BE2C (cell line): ENCODE measurements around the gene GCSH.

Experiments used
- DNase-seq: peaks from one replicate; pipeline ENCODE4 v3.0.0-alpha.2; 2020
- H3K27me3 ChIP-seq: fragments of 250-450 bp; sonication (Bioruptor Pico); 2 replicates; pipeline ENCODE4 v1.5.1; 2020; ENCODE audit warnings: mild to moderate bottlenecking
- H3K36me3 ChIP-seq: fragments of 250-450 bp; sonication (Bioruptor Pico); 2 replicates; pipeline ENCODE4 v1.5.1; 2020; ENCODE audit warnings: mild to moderate bottlenecking
- H3K4me1 ChIP-seq: fragments of 250-450 bp; sonication (Bioruptor Pico); 2 replicates; pipeline ENCODE4 v1.5.1; 2020
- H3K4me3 ChIP-seq: 2 replicates; pipeline ENCODE4 v1.5.1; 2011; ENCODE audit warnings: low read depth, low read length
- H3K9me3 ChIP-seq: fragments of 250-450 bp; sonication (Bioruptor Pico); 2 replicates; pipeline ENCODE4 v1.5.1; 2020
- CTCF ChIP-seq: IDR thresholded peaks from 2 replicates; pipeline ENCODE4 v1.5.1; 2012; ENCODE audit warnings: mild to moderate bottlenecking, low read depth, low read length

The GCSH gene

GRCh38 chr16:81137754-81138153 is 41.6 kb upstream of the GCSH start:
- Histone ChIP-seq H3K27me3 (no peaks in the 10 kb centered on the region), H3K9me3 (no peaks in the 10 kb centered on the region), H3K4me1 (no peaks in the 10 kb centered on the region), H3K36me3 (no peaks in the 10 kb centered on the region), H3K4me3 (no peak overlapping the region)
- no peak for TF ChIP-seq CTCF
- no peak for DNase-seq

- H3K36me3 ChIP-seq: no peaks in the 10 kb centered on the region
- no peak for TF ChIP-seq CTCF
- no peaks in the 10 kb centered on the region for H3K4me1 ChIP-seq
- H3K9me3 ChIP-seq: no peaks in the 10 kb centered on the region
- DNase-seq: no peak
- H3K4me3 ChIP-seq: no peak overlapping the region
- H3K27me3 ChIP-seq: no peaks in the 10 kb centered on the region
Measured at GRCh38 chr16:81136390-81137335, 40.5 kb upstream of the GCSH start.

- peaks cover 7% of the 10 kb centered on the region; the same call in 1 of the 2 replicates for H3K27me3 ChIP-seq
- H3K4me1 ChIP-seq: no peaks in the 10 kb centered on the region
- no peak overlapping the region for H3K4me3 ChIP-seq
- no peaks in the 10 kb centered on the region for H3K9me3 ChIP-seq
- TF ChIP-seq CTCF: no peak
- no peaks in the 10 kb centered on the region for H3K36me3 ChIP-seq
- no peak for DNase-seq
Measured at GRCh38 chr16:81130126-81130525, 33.9 kb upstream of the GCSH start.

- no peak for TF ChIP-seq CTCF
Measured at GRCh38 chr16:81128726-81129524, 32.7 kb upstream of the GCSH start.

GRCh38 chr16:81127051-81127450 is 30.9 kb upstream of the GCSH start:
- no peak for TF ChIP-seq CTCF
- no peaks in the 10 kb centered on the region for H3K9me3 ChIP-seq
- H3K27me3 ChIP-seq: peaks cover 7% of the 10 kb centered on the region; the same call in 1 of the 2 replicates
- H3K4me1 ChIP-seq: no peaks in the 10 kb centered on the region
- no peak overlapping the region for H3K4me3 ChIP-seq
- H3K36me3 ChIP-seq: no peaks in the 10 kb centered on the region
- DNase-seq: no peak

More at GRCh38 chr16:81128726-81129524, 32.7 kb upstream of the GCSH start:
- Histone ChIP-seq H3K27me3 (peaks cover 7% of the 10 kb centered on the region; the same call in 1 of the 2 replicates), H3K9me3 (no peaks in the 10 kb centered on the region), H3K36me3 (no peaks in the 10 kb centered on the region), H3K4me1 (no peaks in the 10 kb centered on the region), H3K4me3 (no peak overlapping the region)
- DNase-seq: no peak
